VCaP (cell line): Measurements from ENCODE around the gene CLEC3B.

Experiments
- H3K27ac ChIP-seq: fragments of 450-650 bp; 2 replicates; pipeline ENCODE4 v1.5.1; 2017
- CTCF ChIP-seq: fragments of 450-650 bp; conservative IDR thresholded peaks from 2 replicates; pipeline ENCODE4 v1.5.1; 2017; ENCODE audit warnings: mild to moderate bottlenecking, moderate library complexity

Gene CLEC3B

GRCh38 chr3:45003406-45003805 lies 22.7 kb upstream of the CLEC3B start:
- TF ChIP-seq CTCF, result no peak

GRCh38 chr3:45003859-45004258 lies 22.2 kb upstream of the CLEC3B start:
- TF ChIP-seq CTCF, result no peak
- no peak overlapping the region for H3K27ac ChIP-seq

More at GRCh38 chr3:45003406-45003805, 22.7 kb upstream of the CLEC3B start:
- no peak overlapping the region for H3K27ac ChIP-seq

DNA sequence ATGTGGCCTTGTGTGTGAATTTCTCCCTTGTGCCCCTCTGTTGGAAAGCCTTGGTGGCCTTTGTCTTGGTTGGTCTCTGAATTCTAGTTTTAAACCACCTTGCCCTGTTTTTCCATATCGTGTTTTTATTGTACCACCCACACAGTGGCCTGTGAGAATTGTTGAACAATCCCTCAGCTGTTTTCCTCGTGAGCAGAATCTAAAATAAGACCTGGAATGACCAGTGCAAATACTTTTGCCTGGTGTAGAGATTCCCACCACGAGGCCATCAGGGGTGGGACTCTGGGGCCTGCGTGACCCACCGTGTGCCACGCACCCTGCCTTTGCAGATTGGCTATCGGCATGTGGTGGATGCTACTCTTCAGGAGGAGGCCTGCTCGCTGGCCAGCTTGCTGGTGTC lies 19.0 kb upstream of the CLEC3B start:
- no peak overlapping the region for H3K27ac ChIP-seq
- TF ChIP-seq CTCF, result no peak

- no peak for TF ChIP-seq CTCF
- no peak overlapping the region for H3K27ac ChIP-seq
Observed at GRCh38 chr3:45008117-45008516, 18.0 kb upstream of the CLEC3B start.

- no peak overlapping the region for H3K27ac ChIP-seq
- no peak for TF ChIP-seq CTCF
Observed at GRCh38 chr3:45009868-45010267, 16.2 kb upstream of the CLEC3B start.

DNA sequence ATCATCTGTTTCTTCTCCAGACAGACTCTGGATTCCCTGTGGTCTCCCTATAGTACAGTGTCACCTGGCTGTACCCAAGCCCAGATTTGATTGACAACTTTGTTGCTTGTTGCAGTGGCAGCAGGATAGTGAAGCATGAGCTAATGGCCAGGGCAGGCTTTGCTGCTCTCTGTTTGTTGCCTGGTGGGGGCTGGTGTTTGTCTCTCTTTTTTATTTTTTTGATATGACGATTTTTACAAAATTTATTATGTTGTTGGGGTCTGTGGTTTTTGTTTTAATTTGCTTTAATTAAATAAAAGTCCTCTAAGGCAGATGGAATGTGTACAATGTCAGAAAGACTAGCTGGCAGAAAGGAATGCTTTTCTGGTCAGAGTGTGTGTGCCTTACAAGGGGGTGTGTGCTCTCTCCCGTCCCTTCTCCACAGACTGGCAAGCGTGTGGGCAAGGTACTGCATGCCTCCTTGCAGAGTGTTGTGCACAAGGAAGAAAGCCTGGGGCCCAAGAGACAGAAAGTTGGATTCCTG lies 15.2 kb upstream of the CLEC3B start:
- TF ChIP-seq CTCF, result no peak
- H3K27ac ChIP-seq, result no peak overlapping the region

DNA sequence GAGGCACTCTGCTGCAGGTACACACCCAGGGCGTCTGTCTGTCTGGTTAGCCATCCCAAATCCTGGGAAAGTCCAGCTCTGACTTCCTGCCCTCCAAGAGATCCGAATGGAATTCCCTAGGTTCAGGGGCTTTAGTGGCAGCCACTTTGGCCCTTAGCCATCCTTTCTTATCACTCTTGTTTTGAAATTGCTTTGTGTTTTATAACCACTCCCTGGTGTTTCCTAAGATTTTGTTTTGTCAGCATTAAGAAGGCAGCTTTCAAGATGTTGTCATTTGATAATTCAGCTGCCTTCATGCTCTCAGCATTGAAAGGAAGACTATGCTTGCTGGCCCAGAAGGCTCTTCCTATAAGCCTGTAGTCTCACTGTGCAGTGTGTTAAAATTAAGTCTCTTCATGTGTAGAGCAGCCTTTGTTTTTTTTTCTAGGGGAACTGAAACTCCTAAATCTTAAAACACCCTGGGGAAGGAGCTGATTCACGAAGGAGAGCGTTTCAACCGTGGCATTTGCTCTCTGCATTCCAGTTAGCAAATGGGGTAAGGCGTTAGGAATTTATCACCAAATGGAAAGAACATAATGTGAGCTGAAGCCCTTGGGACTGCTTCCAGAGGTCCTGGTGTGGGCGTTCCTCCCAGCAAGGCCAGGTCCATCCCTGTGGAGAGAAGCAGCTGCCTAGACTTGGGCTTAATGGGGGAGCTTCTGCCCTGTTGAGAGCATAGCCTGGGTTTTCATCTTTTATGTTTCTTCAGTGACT lies 14.2 kb upstream of the CLEC3B start:
- no peak for TF ChIP-seq CTCF
- H3K27ac ChIP-seq, result no peak overlapping the region
